Measurements from ENCODE around the gene GLO1.

- TF ChIP-seq EP300 (IDR thresholded peaks at IDR 0.05) = no peak
- peak in 3 of 4 experiments; percentile 24 to 55 (median 44) for TF ChIP-seq CTCF (IDR thresholded peaks at IDR 0.05)
- no peak for TF ChIP-seq POLR2A (IDR thresholded peaks at IDR 0.05)
- no peak for TF ChIP-seq POLR2AphosphoS5 (IDR thresholded peaks at IDR 0.05)
These were observed 31.0 kb downstream of the GLO1 start for GRCh38 chr6:38671885-38672467.

All from sigmoid colon (tissue), 4 donors.